A673 (cell line): ENCODE measurements around the gene MGLL. TPM values are rescaled to one million over a fixed set of nuclear protein-coding genes. Genes with fewer than 3 reads are reported as not detected.

Experiments
- BruUV-seq: library from RNA; stranded (reverse); fragments of 400-500 nt; replicated peaks from 2 replicates; lab custom pipeline; 2021; lab: Mats Ljungman, UMichigan
- CTCF ChIA-PET: fragments of 300-600 bp; sonication (Branson Sonifier 250); formaldehyde crosslinking; loops from one replicate; lab custom pipeline; 2022; ENCODE audit warnings: antibody characterized with exemption; lab: Charles Lee
- POLR2A ChIA-PET: fragments of 300-600 bp; sonication (Branson Sonifier 250); formaldehyde crosslinking; loops from one replicate; lab custom pipeline; 2022; ENCODE audit warnings: antibody characterized with exemption; ENCODE audit not compliant: low non-redundant PET; lab: Charles Lee
- DNase-seq: peaks from one replicate; pipeline ENCODE4 v3.0.0-alpha.2; 2015; ENCODE audit warnings: low spot score
- H3K27ac ChIP-seq: fragments of 200-600 bp; sonication (generic); 2 replicates; pipeline ENCODE4 v1.5.1; 2016; ENCODE audit warnings: mixed run types, low read depth, mild to moderate bottlenecking, mixed read lengths, antibody characterized with exemption, low read length; ENCODE audit not compliant: poor library complexity, severe bottlenecking
- H3K27me3 ChIP-seq: fragments of 200-600 bp; sonication (generic); replicated peaks from 2 replicates; pipeline ENCODE4 v1.6.1; 2017; ENCODE audit warnings: mixed run types, low read depth, mild to moderate bottlenecking, mixed read lengths, antibody characterized with exemption, low read length; ENCODE audit not compliant: insufficient read depth, poor library complexity
- H3K36me3 ChIP-seq: fragments of 200-600 bp; sonication (generic); 2 replicates; pipeline ENCODE4 v1.6.1; 2016; ENCODE audit warnings: mixed run types, mild to moderate bottlenecking, mixed read lengths, antibody characterized with exemption, low read length; ENCODE audit not compliant: insufficient read depth, poor library complexity, severe bottlenecking
- H3K4me1 ChIP-seq: fragments of 200-600 bp; sonication (generic); 2 replicates; pipeline ENCODE4 v1.6.1; 2017; ENCODE audit warnings: mixed run types, mild to moderate bottlenecking, mixed read lengths, antibody characterized with exemption, low read length; ENCODE audit not compliant: insufficient read depth, poor library complexity, severe bottlenecking
- H3K4me3 ChIP-seq: fragments of 200-600 bp; sonication (generic); 2 replicates; pipeline ENCODE4 v1.5.1; 2016; ENCODE audit warnings: low read depth, mixed run types, mild to moderate bottlenecking, mixed read lengths, low read length; ENCODE audit not compliant: poor library complexity, severe bottlenecking
- H3K9me3 ChIP-seq: fragments of 200-600 bp; sonication (generic); 2 replicates; pipeline ENCODE4 v1.6.1; 2016; ENCODE audit warnings: mixed run types, low read depth, mild to moderate bottlenecking, mixed read lengths, antibody characterized with exemption, low read length; ENCODE audit not compliant: poor library complexity, severe bottlenecking
- EZH2 ChIP-seq: fragments of 200-600 bp; sonication (generic); IDR thresholded peaks from 2 replicates; pipeline ENCODE4 v1.6.1; 2017; ENCODE audit warnings: borderline replicate concordance, low read depth, mild to moderate bottlenecking, mixed read lengths, antibody characterized with exemption, low read length; ENCODE audit not compliant: poor library complexity, severe bottlenecking
- intact Hi-C: fragments of 100-400 bp; cut with micrococcal nuclease; formaldehyde crosslinking; loops from one replicate; pipeline ENCODE4 v1.10.0; 2022; ENCODE audit not compliant: unreplicated experiment
- total RNA-seq: library from RNA; stranded (reverse); gene quantifications from 2 replicates; pipeline ENCODE4 v1.2.3, GENCODE V29; 2021
- TF ChIP-seq, protein P1 (sequence below): fragments of 300-800, 200-600 bp; sonication (generic); conservative IDR thresholded peaks from 2 replicates; pipeline ENCODE4 v1.5.1; 2017; ENCODE audit warnings: low read depth, mild to moderate bottlenecking, antibody characterized with exemption, low read length, moderate library complexity, mixed read lengths

Gene MGLL
- total RNA-seq, 1 experiment from 2014 or later = 0.39 TPM

- DNase-seq = no peak
- intact Hi-C loops = no loop called here
- no peaks in the 10 kb centered on the region for H3K36me3 ChIP-seq
- H3K4me1 ChIP-seq = no peaks in the 10 kb centered on the region
- H3K9me3 ChIP-seq = no peaks in the 10 kb centered on the region
- ChIA-PET POLR2A (no interaction called here), CTCF (no interaction called here)
- no peaks in the 10 kb centered on the region for H3K27me3 ChIP-seq
- BruUV-seq = no TSS peak
- no peak overlapping the region for H3K4me3 ChIP-seq
- H3K27ac ChIP-seq = no peak overlapping the region
- TF ChIP-seq EZH2 = no peak
- TF ChIP-seq, protein P1, sequence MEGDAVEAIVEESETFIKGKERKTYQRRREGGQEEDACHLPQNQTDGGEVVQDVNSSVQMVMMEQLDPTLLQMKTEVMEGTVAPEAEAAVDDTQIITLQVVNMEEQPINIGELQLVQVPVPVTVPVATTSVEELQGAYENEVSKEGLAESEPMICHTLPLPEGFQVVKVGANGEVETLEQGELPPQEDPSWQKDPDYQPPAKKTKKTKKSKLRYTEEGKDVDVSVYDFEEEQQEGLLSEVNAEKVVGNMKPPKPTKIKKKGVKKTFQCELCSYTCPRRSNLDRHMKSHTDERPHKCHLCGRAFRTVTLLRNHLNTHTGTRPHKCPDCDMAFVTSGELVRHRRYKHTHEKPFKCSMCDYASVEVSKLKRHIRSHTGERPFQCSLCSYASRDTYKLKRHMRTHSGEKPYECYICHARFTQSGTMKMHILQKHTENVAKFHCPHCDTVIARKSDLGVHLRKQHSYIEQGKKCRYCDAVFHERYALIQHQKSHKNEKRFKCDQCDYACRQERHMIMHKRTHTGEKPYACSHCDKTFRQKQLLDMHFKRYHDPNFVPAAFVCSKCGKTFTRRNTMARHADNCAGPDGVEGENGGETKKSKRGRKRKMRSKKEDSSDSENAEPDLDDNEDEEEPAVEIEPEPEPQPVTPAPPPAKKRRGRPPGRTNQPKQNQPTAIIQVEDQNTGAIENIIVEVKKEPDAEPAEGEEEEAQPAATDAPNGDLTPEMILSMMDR = no peak
Measured at GRCh38 chr3:127744253-127744815, 78.0 kb downstream of the MGLL start.

DNA sequence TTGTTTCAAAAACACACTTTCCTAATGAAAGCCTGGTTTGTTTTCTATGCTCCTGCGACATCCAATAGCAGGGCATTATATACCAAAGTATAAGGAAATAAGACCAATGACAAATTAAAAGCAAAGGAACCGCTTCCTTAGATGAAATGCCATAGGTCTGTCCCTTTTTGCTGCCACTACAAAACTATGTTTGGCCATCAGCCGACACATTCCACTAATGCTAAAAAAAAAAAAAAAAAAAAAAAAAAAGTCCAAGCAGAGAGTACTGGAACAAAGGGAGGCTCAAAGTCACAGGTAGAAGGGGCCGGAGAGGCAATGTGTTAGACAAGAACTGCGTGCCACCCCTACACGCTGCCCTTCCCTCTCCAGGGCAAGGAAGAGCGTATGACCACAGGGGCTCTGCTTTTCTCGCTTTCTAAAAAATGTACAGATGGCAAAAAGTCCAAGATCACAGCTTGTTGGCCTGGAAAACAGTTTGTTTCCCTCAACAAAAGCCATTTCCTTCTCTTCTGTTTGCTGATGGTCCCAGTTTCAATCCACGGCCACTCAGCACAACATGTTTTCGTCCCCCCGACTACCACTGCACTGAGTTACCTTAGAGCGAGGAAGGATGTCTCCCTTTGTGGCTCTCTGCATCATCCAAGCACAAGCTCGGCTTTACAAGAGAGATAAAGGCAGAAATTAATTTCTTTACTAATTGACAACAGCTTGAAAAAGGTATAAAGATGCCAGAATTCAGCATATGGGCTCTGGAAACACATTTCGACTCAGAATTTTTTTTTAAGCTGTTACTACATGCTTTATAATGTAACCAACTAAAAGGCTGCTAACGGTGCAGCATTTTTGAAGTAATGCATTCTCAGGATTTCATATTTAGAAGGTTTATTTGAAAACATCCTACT, 78.7 kb downstream of the MGLL start:
- H3K4me1 ChIP-seq = no peaks in the 10 kb centered on the region
- POLR2A ChIA-PET = no interaction called here
- no peaks in the 10 kb centered on the region for H3K27me3 ChIP-seq
- intact Hi-C loops = no loop called here
- no peak overlapping the region for H3K27ac ChIP-seq
- H3K36me3 ChIP-seq = no peaks in the 10 kb centered on the region
- no TSS peak for BruUV-seq
- DNase-seq = no peak
- no peak overlapping the region for H3K4me3 ChIP-seq
- TF ChIP-seq, protein P1 = no peak
- no peak for TF ChIP-seq EZH2
- no peaks in the 10 kb centered on the region for H3K9me3 ChIP-seq
- CTCF ChIA-PET = no interaction called here

DNA sequence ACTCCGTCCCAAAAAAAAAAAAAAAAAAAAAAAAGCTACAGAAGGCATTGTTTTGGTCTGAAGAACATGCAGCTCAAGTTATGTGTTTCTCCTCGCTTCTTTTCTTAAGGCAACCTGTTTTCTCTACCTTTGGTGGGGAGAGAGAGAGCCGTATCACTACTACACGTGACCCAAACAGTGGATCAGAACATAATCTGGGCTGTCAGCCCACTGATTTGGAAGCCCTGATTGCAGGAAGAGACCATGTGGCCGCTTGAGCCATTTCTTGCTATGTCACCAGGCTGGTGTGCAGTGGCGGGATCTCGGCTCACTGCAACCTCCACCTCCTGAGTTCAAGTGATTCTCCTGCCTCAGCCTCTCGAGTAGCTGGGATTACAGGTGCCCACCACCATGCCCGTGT, 79.7 kb downstream of the MGLL start:
- intact Hi-C loops = no loop called here
- no peak for TF ChIP-seq EZH2
- TF ChIP-seq, protein P1 = no peak
- no peak for DNase-seq
- no TSS peak for BruUV-seq
- Histone ChIP-seq H3K36me3 (no peaks in the 10 kb centered on the region), H3K9me3 (no peaks in the 10 kb centered on the region), H3K27ac (no peak overlapping the region), H3K27me3 (no peaks in the 10 kb centered on the region), H3K4me3 (no peak overlapping the region), H3K4me1 (peaks cover 4% of the 10 kb centered on the region)
- POLR2A ChIA-PET = no interaction called here
- CTCF ChIA-PET = interaction anchor here (0.7 kb wide), 1 partner anchor 47 kb away, joined by 5 read pairs; no protein-coding TSS in a partner anchor
